DND-41 (cell line): ENCODE data around the gene MT1G.

Experiments
- EZH2 ChIP-seq: IDR thresholded peaks from 3 replicates; pipeline ENCODE4 v1.6.1; 2012; ENCODE audit warnings: borderline replicate concordance, low read depth, mild to moderate bottlenecking, moderate library complexity, low read length, inconsistent platforms; ENCODE audit not compliant: severe bottlenecking
- TF ChIP-seq, protein P1 (sequence below): IDR thresholded peaks from 2 replicates; pipeline ENCODE4 v1.5.1; 2012; ENCODE audit warnings: borderline replicate concordance, low read length, moderate library complexity, mild to moderate bottlenecking; ENCODE audit not compliant: poor library complexity, severe bottlenecking; ENCODE audit errors: extremely low read depth

DNA sequence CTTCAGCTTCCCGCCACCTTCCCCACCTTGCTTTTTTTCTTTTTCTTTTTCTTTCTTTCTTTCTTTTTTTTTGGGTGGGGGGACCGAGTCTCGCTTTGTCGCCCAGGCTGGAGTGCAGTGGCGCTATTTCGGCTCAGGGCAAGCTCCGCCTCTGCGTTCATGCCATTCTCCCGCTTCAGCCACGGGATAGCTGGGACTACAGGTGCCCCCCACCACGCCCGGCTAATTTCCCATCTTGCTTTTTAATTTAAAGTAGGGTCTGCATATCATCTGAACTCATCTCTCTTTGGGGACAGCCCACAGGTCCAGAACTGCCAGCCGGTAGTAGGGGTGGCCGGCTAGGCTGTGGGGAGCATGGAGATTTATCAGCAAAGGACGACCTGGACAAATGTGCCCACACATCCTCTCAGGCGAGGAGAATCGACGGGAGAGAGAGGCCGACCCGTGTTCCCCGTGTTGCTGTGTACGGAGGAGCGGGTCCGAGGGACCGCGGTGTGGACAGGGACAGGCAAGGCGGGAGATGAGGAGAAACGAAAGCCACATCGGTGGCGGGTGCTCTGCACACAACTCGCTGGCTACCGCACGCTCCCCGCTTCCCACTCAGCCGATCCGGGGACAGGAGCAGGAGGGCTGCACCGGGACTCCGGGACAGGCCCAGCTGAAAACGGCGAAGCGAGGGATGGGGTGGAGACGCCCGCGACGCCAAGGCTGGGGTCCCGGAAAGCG lies 33.0 kb downstream of the MT1G start:
- TF ChIP-seq, protein P1, sequence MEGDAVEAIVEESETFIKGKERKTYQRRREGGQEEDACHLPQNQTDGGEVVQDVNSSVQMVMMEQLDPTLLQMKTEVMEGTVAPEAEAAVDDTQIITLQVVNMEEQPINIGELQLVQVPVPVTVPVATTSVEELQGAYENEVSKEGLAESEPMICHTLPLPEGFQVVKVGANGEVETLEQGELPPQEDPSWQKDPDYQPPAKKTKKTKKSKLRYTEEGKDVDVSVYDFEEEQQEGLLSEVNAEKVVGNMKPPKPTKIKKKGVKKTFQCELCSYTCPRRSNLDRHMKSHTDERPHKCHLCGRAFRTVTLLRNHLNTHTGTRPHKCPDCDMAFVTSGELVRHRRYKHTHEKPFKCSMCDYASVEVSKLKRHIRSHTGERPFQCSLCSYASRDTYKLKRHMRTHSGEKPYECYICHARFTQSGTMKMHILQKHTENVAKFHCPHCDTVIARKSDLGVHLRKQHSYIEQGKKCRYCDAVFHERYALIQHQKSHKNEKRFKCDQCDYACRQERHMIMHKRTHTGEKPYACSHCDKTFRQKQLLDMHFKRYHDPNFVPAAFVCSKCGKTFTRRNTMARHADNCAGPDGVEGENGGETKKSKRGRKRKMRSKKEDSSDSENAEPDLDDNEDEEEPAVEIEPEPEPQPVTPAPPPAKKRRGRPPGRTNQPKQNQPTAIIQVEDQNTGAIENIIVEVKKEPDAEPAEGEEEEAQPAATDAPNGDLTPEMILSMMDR, result no peak
- TF ChIP-seq EZH2, result no peak
